HG02884 (cell line): ENCODE data around the gene INSC.

Experiments used
- ATAC-seq: cut with Tn5 transposase; IDR thresholded peaks from one replicate; pipeline ENCODE4 v1.9.1; 2021; ENCODE audit warnings: mild to moderate bottlenecking, moderate library complexity; ENCODE audit not compliant: unreplicated experiment

INSC gene

DNA sequence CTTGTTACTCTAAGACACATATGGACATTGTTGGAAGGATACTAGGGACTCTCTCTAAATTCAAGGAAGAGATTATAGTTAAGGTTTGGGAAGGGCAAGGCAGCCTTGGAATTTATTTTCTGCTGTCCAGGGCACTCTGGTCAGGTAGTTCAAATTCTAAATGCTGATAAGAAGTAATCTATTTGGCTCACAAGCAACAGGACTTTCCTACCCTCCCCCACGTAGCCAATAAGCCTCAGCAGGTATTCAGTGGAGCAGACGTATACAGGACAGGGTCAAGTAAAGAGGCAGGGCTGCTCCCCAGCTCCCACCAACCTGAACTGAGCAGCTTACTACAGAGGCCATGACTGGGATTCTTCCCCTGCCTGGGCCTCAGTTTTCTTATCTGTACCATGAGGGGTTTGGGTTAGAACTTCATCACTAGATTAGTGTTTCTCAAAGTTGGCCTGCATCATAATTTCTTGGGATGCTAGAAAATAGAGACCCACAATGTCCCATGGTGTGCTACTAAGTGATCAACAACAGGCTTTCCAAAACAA, 6.1 kb upstream of the INSC start:
- ATAC-seq = no peak

DNA sequence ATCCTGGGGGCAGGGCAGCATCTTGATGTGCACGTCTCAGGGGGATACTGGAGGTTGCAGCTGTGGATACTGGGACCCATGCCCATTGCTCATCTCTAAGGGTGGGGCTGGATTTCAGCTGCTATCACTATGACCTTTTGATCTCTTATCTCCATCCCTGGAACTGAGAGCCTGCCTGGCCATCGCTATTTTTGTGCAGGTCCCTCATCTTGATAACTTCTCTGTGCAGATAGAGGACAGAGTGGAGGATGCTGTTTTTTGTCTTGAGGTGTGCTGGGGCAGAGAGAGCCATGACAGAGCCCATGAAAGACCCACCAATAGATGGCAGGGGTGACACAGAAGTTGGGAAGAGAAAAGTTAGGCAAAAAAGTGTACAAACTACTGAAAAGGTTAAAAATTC, 5.1 kb upstream of the INSC start:
- ATAC-seq = no peak

DNA sequence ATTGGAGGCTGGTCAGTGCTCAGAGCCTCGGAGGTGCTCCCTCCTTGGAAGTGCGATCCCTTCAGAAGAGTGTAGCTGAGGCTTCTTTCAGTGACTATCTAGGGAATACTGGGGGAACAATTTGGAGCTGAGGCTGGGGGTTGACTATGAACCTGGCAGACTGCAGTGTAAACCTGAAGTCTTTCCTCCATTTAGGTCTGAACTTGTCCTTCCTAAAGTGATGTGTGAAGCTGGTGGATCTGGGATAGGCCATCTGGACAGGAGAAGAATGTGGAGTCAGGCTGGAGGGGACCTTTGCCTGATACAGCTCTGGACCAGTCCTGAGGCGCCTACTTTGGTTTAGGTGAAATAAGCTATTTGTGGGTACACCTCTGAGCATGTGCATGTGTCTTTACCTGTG, 3.5 kb upstream of the INSC start:
- no peak for ATAC-seq

DNA sequence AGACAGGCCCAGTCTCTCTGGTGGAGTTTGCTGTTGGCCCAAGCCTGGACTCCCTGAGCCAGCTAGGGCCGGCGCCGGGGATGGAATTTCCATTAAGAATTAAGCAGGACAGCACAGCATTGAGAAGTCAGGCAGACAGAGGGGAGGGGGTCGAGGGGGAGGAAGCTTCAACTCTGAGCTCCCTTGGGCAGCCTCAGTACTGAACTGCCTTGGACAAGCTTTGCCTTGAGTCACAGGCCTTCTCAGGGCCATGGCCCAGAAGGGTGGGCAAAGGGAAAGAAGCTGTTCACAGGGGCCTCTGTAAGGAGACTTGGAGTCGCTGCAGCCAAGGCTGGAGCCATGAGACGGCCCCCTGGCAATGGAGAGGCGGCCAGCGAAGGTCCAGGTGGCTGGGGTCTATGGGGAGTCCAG, 2.6 kb upstream of the INSC start:
- no peak for ATAC-seq

DNA sequence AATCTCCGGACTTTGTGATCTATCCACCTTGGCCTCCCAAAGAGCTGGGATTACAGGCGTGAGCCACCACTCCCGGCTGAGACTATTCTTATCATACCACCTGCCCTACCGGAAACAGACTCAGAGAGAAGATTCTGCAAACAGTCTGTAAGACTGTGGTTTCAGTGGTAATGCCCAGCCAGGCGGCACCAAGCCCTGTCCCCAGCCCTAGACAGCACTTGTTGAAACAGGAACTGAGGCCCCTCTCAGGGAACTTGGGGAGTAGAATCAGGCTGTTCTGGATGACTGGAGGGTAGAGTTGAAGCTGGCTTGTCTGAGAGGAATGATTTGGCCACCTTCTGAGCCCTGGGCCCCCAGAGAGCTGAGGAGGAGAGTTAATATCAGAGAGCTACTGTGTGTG, 1.3 kb upstream of the INSC start:
- peak; percentile 88 for ATAC-seq

DNA sequence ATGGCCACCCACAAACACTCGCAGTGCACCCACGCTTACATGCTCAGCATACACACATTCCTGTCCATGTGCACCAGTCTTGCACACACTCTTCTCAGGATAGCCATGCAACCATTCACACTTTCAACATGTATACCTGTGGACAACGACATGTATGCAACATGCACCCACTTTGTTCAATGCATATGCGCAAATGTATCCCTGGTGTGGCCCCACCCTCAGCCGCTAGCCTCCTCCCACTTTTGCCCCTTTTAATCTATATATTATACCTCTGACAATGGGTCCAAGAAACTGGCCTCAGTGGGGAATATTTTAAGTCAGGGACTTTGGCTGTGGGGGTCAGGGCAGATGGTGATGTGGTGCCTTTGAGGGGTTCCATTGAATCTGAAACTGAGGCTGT, 963 bp downstream of the INSC start:
- ATAC-seq = no peak

DNA sequence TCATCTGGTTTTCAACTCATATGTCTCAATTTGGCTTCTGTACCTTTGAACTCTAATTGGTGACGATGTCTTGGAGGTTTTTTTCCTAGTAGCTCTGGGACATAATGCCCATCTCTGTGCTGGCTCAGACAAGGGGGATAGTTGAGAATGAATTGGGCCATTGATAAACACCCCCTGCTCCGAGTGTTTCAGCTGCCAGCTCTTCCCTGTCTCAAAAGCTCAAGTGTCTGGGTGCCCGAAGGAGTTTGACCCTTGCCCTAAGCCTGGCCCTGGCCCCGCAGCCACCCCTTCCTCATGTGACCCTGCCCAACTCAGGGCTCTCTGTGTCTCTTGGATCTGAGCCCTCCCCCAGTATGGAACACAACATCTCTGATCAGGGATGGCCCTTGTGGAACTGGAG, 3.0 kb downstream of the INSC start:
- ATAC-seq = no peak

DNA sequence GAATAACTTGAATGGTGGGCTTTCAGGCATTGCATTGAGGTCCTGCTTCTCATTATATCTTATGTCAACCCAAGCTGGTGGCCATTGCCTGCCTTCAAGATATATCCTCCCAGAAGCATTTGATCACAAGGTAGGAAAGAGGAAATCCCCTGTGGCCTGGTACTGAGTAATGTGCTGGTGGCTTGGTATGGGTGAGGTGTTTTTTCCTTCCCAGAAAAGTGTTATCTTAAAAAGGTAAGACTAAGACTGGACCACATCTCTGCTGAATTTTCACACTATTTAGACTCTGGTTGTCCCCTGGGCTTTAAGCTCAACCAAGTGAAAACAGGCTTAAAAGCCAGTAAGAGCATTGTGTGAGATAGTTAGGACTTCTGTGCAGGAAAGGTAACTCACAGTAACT, 3.7 kb downstream of the INSC start:
- no peak for ATAC-seq

DNA sequence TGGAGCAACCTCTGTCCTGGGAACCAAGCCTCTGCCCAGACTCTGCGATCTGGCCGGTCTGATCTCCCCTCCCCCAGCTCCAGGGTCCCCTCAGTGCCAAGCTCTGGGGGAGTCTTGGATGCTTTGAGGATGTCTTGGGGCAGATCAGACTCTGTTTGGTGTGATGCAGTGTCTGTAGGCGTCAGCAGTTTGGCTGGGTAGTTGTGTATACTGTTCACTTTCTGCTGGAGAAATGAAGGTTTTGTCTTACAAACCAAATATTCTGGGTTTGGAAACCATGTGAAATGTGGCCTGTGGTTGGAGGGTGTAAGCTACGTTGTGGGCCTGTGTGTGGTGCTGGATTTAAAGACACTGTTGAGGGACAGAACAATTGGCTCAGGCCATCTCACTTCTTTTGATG, 4.6 kb downstream of the INSC start:
- ATAC-seq = no peak

DNA sequence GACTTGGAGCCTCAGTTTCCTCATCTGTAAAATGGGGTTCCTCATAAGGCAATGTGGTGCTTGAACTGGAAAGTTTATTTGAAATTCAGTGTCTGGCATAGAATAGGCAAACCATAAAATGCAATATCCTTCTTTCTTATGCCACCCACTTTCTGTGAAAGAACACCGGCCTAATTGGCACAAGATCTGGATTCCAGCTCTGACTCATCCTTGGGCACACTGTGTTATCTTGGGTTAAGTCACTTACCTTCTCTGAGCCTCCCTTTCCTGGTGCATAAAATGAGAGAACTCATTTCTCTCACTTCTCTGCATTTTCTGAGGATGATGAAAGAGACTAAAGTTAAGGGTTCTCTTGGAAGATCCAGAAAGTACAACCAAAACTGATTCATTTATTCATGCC, 5.1 kb downstream of the INSC start:
- no peak for ATAC-seq

DNA sequence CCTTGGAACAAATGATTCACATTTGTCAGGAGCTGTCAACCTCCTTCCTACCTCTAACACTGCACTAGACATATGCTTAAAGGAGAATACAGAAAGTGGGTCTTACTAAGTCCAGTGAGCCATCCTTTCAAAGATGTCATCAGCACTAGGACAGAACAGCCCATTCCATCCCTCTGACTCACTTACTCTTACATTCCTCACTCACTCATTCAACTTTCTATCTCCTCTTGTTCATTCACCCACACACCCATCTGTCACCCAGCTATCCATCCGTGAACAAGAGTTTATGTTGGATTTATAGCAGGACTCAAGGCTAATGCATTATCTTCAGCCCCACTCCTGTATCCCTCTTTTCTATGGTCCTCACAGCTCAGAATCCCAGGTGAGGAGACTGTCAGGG, 9.1 kb downstream of the INSC start:
- no peak for ATAC-seq

DNA sequence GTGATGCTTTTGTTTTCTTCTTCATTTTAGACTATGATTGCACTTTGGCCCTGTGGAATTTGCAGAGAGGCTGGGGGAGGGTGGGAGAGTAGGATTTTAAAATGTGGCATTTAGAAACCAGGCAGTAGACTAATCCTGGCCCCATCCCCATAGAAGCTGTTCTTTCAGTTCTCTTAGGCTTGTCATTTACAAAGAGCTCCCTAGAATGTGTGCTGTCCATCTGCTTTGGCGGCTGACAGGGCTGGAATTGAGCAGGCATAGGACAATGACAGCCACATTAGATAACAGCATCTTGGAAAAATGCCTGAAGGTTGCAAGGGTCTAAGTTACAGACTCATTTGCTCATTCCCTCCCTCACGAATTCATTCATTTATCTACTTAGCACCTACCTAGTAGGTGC, 9.8 kb downstream of the INSC start:
- no peak for ATAC-seq

DNA sequence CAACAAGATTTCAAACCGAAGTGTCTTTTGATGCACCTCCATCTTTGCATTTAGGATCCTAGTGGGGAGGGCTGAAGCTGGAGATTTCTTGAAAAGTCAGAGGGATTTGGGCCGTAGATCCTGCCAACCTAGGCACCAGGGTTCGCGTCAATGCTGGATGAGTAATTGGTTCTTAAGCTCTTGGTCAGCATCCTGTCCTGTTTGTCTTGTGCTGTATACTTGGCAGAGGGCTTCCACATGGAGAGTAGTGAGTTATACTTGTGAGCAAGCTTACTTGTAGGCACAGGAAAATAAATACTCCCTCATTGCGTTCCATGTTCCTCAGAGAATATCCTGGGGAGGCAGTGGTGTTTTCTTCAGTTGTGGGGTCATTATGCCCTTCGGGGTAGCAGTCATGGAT, 12.6 kb downstream of the INSC start:
- ATAC-seq = no peak

DNA sequence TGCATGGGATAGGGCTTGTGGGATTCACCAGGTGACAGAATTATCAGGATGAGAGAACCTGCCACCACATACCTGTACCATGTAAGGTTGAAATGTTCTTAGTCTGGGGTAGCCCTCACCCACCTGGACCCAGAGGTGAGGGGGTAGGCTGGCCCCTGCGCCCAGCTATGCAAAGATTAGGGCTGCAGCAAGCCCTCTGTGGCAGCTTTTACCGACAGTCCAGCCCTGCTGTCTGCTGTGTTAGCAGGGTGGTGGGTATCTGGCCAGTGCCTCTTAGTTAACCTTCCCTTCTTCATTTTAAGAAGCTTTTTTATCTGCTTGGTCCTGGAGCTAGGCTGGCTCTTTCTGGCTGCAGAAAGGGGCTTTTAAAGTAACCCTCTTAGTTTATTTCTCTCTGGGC, 13.9 kb downstream of the INSC start:
- no peak for ATAC-seq

DNA sequence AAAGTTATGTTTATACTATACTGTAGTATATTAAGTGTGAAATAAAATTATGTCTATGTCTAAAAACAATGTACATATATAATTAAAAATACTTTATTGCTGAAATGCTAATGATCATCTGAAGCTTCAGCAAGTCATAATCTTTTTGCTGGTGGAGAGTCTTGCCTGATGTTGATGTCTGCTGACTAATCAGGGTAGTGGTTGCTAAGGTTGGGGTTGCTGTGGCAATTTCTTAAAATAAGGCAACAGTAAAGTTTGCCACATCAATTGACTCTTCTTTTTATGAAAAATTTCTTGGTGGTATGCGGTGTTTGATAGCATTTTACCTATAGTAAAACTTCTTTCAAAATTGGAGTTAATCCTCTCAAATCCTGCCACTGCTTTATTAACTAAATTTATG, 21.4 kb downstream of the INSC start:
- no peak for ATAC-seq

DNA sequence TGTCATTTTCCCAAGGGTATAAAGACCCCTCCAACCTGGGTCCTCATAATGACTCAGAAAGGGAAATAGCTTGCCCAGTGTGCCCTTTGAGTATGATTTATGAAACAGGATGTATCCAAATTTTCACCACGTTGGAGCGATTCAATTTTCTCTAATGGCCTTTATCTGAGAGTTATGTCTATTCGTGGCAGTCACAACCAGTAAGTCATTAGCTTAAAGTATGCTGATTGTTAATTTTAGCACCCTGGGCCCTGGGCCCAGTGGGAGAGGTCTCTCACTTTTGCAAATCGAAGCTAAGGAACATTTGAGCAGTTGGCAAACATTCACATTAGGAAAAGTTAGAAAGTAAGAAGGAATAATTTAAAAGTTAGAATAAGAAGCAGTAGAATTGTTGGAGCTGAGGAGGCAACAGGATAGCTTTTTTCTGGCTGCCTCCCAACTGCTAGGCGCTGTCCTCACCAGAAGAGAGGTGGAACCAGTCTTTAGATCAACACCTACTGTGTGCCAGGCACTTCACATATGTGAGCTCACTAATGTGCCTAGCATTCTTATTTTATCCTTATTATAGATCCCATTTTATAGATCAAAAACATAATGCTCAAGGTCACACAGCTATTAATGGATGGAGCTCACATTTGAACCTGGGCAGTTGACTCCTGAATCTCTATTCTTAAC, 24.5 kb downstream of the INSC start:
- no peak for ATAC-seq

DNA sequence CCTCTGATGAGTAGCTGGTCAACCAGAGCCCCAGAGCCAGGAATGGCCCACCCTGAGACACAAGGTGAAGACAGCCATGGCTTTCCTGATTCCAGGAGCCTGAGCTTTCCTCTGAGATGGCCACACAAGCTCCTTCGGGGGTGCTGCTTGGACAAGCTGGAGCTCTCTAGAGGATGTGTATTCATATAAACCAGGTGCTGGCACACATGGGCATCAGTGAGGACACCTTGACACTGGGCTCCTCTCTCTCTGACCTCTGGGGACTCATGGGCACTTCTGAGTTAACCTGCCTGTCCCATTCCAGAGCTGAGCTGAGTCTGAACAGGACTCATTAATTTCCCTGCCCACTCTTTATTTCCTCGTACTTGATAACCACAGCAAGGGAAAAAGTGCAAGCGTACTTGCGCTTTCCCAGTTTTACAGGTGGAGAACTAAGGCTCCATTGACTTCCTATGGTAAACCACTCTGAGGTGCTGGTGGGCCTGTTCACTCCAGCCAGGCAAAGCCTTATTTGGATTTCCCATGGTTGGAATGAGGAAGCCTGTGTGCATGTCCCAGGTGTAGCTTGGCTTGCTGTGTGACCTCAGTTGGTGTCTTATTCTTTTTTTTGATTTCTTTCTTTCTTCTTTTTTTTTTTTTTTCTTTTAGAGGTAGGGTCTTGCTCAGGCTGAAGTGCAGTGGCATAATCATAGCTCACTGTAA, 25.4 kb downstream of the INSC start:
- no peak for ATAC-seq

DNA sequence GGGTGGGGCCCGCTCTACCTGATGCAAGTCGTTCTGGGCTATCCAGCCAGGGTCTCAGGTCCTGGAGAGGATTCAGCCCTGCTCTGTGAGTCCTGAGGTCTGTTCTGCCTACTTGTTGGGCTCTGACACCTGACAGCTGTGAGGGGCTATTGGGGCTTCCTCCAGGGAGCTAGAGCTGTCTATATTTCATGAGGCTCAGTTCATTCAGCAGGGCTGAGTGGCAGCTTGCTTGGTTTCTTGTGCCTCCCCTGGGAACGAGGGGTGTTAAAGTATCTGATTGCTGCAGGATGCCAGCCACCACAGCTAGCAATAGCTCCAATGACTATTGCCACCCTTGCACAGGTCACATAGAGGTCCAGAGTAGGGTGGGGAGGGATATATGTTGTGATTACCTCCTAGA, 26.7 kb downstream of the INSC start:
- no peak for ATAC-seq

DNA sequence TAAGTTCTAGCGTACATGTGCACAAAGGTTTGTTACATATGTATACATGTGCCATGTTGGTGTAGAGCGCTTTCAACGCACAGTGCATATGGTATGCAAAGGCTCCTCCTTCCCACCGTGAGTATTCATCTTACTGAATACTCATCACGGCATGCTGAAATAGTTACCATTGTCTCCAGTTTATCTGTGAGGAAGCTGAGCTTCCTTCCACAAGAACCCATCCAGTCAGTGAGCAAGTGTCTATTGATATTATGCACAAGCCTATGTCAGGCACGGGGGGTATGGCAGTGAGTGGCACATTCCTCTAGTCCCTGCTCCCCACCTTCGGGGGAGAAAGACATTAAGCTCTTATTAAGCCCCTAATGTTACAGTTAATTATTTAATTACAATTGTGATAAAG, 28.1 kb downstream of the INSC start:
- ATAC-seq = no peak

DNA sequence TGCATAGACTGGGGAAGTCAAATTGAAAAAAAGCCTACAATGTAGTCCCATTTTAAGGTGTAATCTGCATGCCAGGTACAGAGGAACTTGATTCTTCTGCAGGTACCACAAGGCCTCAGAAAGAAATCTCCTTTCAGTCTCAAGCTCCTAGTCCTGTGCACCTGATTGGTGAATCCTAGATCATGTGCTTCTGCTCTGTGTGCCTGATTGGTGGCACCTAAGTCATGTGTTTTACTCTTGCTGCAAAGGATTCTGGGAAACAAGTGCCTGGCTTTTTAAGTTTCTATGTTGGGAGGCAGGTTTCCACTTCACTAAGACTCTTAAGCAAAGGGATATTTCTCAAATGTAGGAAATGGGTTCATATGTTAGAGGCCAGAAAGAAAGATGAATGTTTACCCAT, 29.1 kb downstream of the INSC start:
- no peak for ATAC-seq

DNA sequence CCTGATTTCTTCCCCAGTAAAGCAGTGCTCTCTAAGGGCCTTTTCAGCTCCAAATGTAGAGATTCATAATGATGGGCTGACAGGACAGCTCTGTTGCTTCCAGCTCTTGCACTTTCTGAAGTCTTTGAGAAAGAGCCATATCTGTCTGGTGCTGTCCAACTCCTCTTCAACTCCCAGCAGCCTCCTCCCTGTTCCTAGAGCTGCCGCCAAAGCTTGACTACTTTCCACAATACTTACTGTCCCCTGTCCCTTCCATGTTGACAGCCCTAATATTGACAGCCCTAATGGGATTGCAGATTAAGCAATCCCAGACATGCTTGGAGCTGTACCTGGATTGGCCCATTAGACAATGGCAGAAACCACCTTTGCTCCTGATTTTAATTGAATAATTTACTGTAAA, 29.6 kb downstream of the INSC start:
- ATAC-seq = no peak

DNA sequence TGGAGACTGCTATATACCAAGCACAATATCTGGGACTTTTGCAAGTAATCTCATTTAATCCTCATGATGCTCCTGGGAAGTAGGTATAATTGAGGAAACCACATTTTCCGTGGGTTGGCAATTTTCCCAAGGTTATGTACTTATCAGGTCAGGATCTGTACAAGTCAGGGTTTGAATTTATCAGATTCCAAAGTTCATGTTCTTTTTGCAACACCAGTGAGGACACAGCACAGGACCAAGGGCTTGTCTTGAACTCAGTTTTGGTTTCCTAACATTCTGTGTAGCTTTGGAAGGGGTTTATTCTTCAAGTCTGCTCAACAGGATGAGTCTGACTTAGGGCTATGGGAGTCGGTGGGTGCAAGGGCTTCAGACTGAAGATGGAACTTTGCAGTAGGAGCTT, 30.4 kb downstream of the INSC start:
- no peak for ATAC-seq

DNA sequence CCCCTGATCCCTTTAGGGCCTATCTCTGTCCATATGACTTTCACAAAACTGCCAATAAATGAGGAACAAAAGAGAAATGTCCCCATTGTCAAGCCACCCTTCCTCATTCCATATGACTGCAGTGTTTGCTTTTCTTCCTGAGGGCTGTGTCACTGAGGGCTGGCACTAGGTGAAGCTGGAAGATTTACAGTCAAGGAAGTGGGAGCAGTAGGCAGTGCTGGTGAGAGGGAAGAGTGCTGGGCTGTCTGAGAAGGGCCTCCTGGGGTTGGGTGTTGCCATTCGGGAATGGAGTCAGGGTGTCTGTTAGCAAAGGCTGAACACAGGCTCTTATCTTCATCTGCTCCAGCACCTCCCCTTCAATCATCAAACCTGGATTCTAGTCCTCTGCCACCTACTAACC, 30.9 kb downstream of the INSC start:
- ATAC-seq = no peak
